ENCODE results near the gene LASP1NB.
A peak's percentile ranks its signal among the peaks of the same experiment; 100 is the strongest.

Gene LASP1NB

GRCh38 chr17:38912221-38912813 lies 13.1 kb upstream of the LASP1NB start:
- Histone ChIP-seq H3K27ac (no peak overlapping the region), H3K9ac (ENCODE audit: low read depth in 2 of 2, low read length in 2 of 2) (no peak overlapping the region), H3K4me1 (peaks cover 3% of the 10 kb centered on the region), H3K4me3 (no peak overlapping the region), H3K9me3 (no peaks in the 10 kb centered on the region), H3K36me3 (peaks cover 25% of the 10 kb centered on the region), H3K27me3 (no peaks in the 10 kb centered on the region)
- no peak for DNase-seq
- intact Hi-C loops (cut with DNase I), result no loop called here
- TF ChIP-seq CTCF (IDR thresholded peaks at IDR 0.05), result no peak

- H3K9me3 ChIP-seq, result no peaks in the 10 kb centered on the region
- no peak overlapping the region for H3K27ac ChIP-seq
- intact Hi-C loops (cut with DNase I), result no loop called here
- TF ChIP-seq CTCF (IDR thresholded peaks at IDR 0.05), result no peak
- H3K27me3 ChIP-seq, result no peaks in the 10 kb centered on the region
- H3K9ac ChIP-seq (ENCODE audit: low read depth in 2 of 2, low read length in 2 of 2), result peak overlapping the region in 1 of 2 donors; percentile 40
- H3K36me3 ChIP-seq, result peaks cover 39% of the 10 kb centered on the region
- DNase-seq, result peak; percentile 73
- H3K4me3 ChIP-seq, result no peak overlapping the region
- peaks cover 3% of the 10 kb centered on the region for H3K4me1 ChIP-seq
These were observed 10.4 kb upstream of the LASP1NB start for GRCh38 chr17:38914741-38915638.

GRCh38 chr17:38915639-38915995 lies 9.8 kb upstream of the LASP1NB start:
- Histone ChIP-seq H3K9me3 (no peaks in the 10 kb centered on the region), H3K4me3 (no peak overlapping the region), H3K36me3 (peaks cover 39% of the 10 kb centered on the region), H3K4me1 (peaks cover 3% of the 10 kb centered on the region), H3K9ac (ENCODE audit: low read depth in 2 of 2, low read length in 2 of 2) (peak overlapping the region in 1 of 2 donors; percentile 26), H3K27ac (no peak overlapping the region), H3K27me3 (no peaks in the 10 kb centered on the region)
- DNase-seq, result no peak
- intact Hi-C loops (cut with DNase I), result no loop called here
- TF ChIP-seq CTCF (IDR thresholded peaks at IDR 0.05), result no peak

- H3K36me3 ChIP-seq, result peaks cover 39% of the 10 kb centered on the region
- intact Hi-C loops (cut with DNase I), result no loop called here
- no peak for DNase-seq
- no peaks in the 10 kb centered on the region for H3K27me3 ChIP-seq
- H3K4me1 ChIP-seq, result peaks cover 3% of the 10 kb centered on the region
- H3K9me3 ChIP-seq, result no peaks in the 10 kb centered on the region
- H3K27ac ChIP-seq, result no peak overlapping the region
- H3K4me3 ChIP-seq, result no peak overlapping the region
- no peak for TF ChIP-seq CTCF (IDR thresholded peaks at IDR 0.05)
- no peak overlapping the region for H3K9ac ChIP-seq (ENCODE audit: low read depth in 2 of 2, low read length in 2 of 2)
These were observed 8.6 kb upstream of the LASP1NB start for GRCh38 chr17:38916771-38917170.

GRCh38 chr17:38917259-38917658 lies 8.2 kb upstream of the LASP1NB start:
- Histone ChIP-seq H3K4me3 (no peak overlapping the region), H3K9me3 (no peaks in the 10 kb centered on the region), H3K27me3 (no peaks in the 10 kb centered on the region), H3K36me3 (peaks cover 39% of the 10 kb centered on the region), H3K4me1 (peaks cover 3% of the 10 kb centered on the region), H3K9ac (ENCODE audit: low read depth in 2 of 2, low read length in 2 of 2) (no peak overlapping the region), H3K27ac (no peak overlapping the region)
- intact Hi-C loops (cut with DNase I), result no loop called here
- no peak for TF ChIP-seq CTCF (IDR thresholded peaks at IDR 0.05)
- DNase-seq, result no peak
